ENCODE results near the gene RAB41. TPM values are rescaled to one million over a fixed set of nuclear protein-coding genes. Genes with fewer than 3 reads are reported as not detected.
"Not testable (repeated sequence)": the region's sequence is repeated elsewhere in the genome, so short reads cannot be mapped to it uniquely, and the experiment has no call there.

RAB41 gene
- polyA plus RNA-seq, 2 donors = not detected

GRCh38 chrX:70254909-70255308 lies 27.1 kb upstream of the RAB41 start:
- no peak overlapping the region for H3K4me3 ChIP-seq (ENCODE audit: low read depth in 1 of 2, low read length in 2 of 2)
- no peaks in the 10 kb centered on the region for H3K27me3 ChIP-seq (ENCODE audit: control insufficient read depth in 1 of 2, insufficient read depth in 2 of 2, low read length in 2 of 2)
- 82 to 85% methylated on average over 3 of the region's 3 CpGs for WGBS, 2 donors
- H3K27ac ChIP-seq (ENCODE audit: low read depth in 2 of 2, low read length in 1 of 2) = peak overlapping the region in 1 of 2 donors; percentile 42
- no peaks in the 10 kb centered on the region for H3K36me3 ChIP-seq (ENCODE audit: control insufficient read depth in 2 of 2, insufficient read depth in 2 of 2, low read length in 1 of 2)
- H3K9me3 ChIP-seq (ENCODE audit: control insufficient read depth in 2 of 2, insufficient read depth in 1 of 2, low read depth in 1 of 2, low read length in 1 of 2) = no peaks in the 10 kb centered on the region
- no peaks in the 10 kb centered on the region for H3K4me1 ChIP-seq (ENCODE audit: control insufficient read depth in 2 of 2, insufficient read depth in 2 of 2, low read length in 1 of 2)

GRCh38 chrX:70255452-70255851 lies 26.5 kb upstream of the RAB41 start:
- H3K9me3 ChIP-seq (ENCODE audit: control insufficient read depth in 2 of 2, insufficient read depth in 1 of 2, low read depth in 1 of 2, low read length in 1 of 2) = no peaks in the 10 kb centered on the region
- H3K36me3 ChIP-seq (ENCODE audit: control insufficient read depth in 2 of 2, insufficient read depth in 2 of 2, low read length in 1 of 2) = no peaks in the 10 kb centered on the region
- no peak overlapping the region for H3K4me3 ChIP-seq (ENCODE audit: low read depth in 1 of 2, low read length in 2 of 2)
- 71 to 78% methylated on average over 2 of the region's 2 CpGs for WGBS, 2 donors
- H3K4me1 ChIP-seq (ENCODE audit: control insufficient read depth in 2 of 2, insufficient read depth in 2 of 2, low read length in 1 of 2) = no peaks in the 10 kb centered on the region
- H3K27ac ChIP-seq (ENCODE audit: low read depth in 2 of 2, low read length in 1 of 2) = no peak overlapping the region
- H3K27me3 ChIP-seq (ENCODE audit: control insufficient read depth in 1 of 2, insufficient read depth in 2 of 2, low read length in 2 of 2) = no peaks in the 10 kb centered on the region

DNA sequence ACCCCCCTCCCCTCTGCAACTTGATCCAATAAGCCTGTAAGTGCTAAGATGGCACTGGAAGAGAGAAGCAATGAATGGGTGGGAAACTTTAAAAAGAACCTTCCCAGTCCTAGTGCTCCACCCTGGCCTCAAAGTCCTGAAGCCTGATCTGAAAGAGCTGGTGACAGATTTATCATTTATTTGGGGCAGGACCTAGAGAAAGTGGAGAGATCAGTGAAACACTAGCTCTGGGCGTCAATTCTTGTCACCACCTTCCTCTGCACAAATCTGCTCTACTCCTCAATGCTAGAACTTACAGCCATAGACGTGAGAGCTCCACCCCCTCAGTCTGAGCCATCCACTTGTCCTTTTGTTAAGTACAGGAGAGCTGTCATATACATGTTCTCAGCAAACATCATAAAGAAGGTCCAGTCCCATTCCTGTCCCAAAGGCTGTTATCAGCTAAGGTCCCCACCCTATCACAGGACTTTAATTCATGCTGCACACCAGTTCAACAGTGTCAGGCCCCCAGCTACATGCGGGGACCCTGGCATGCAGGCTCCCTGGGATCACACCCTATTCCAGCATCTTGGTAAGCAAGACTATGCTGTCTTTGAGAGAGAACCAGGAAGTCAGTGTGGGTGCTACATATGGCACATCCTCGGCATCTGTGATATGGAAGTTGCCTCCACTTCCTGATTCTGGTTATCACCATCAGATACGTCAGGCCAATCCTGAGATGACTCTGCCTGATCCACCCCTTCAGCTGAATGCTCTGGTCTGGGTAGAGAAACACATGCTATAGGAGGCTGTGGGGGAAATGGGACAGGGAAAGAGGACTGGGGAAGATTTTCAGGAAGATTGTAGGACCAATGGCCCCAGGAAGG lies 24.3 kb upstream of the RAB41 start:
- Histone ChIP-seq H3K36me3 (ENCODE audit: control insufficient read depth in 2 of 2, insufficient read depth in 2 of 2, low read length in 1 of 2) (no peaks in the 10 kb centered on the region), H3K27me3 (ENCODE audit: control insufficient read depth in 1 of 2, insufficient read depth in 2 of 2, low read length in 2 of 2) (no peaks in the 10 kb centered on the region), H3K9me3 (ENCODE audit: control insufficient read depth in 2 of 2, insufficient read depth in 1 of 2, low read depth in 1 of 2, low read length in 1 of 2) (no peaks in the 10 kb centered on the region), H3K27ac (ENCODE audit: low read depth in 2 of 2, low read length in 1 of 2) (no peak overlapping the region), H3K4me3 (ENCODE audit: low read depth in 1 of 2, low read length in 2 of 2) (no peak overlapping the region), H3K4me1 (ENCODE audit: control insufficient read depth in 2 of 2, insufficient read depth in 2 of 2, low read length in 1 of 2) (no peaks in the 10 kb centered on the region)
- WGBS, 2 donors = 71 to 89% methylated on average over 5 of the region's 5 CpGs

DNA sequence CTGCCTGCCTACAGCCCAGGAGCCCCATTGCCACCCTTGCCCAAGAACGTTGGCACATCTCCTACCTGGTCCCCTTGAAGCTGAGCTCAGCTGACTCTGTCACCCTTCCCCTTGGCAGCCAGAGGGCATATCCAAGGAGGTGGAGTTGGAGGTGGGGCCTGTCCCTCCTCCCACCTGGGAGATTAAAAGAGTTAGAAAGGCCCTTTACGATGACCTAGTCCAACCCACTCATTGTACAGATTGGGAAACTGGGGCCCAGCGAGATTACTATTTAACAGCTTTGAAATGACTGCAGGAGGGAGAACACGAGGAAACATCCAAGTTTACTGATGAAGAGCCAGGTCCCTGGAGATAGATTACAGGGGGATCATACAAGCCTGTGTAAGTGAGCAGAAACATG lies 21.9 kb upstream of the RAB41 start, which contains the start of gene P2RY4:
Gene P2RY4, minus strand, starts transcription at position 101 of the 400 bp plus-strand sequence. CDS start 580 bp downstream, outside the sequence.
- H3K9me3 ChIP-seq (ENCODE audit: control insufficient read depth in 2 of 2, insufficient read depth in 1 of 2, low read depth in 1 of 2, low read length in 1 of 2) = no peaks in the 10 kb centered on the region
- H3K36me3 ChIP-seq (ENCODE audit: control insufficient read depth in 2 of 2, insufficient read depth in 2 of 2, low read length in 1 of 2) = no peaks in the 10 kb centered on the region
- no peak within 1 kb of the TSS for H3K27ac ChIP-seq (ENCODE audit: low read depth in 2 of 2, low read length in 1 of 2)
- 65 to 88% methylated on average over 4 of the region's 4 CpGs for WGBS, 2 donors
- no peak within 1 kb of the TSS for H3K4me3 ChIP-seq (ENCODE audit: low read depth in 1 of 2, low read length in 2 of 2)
- H3K4me1 ChIP-seq (ENCODE audit: control insufficient read depth in 2 of 2, insufficient read depth in 2 of 2, low read length in 1 of 2) = no peaks in the 10 kb centered on the region
- no peaks in the 10 kb centered on the region for H3K27me3 ChIP-seq (ENCODE audit: control insufficient read depth in 1 of 2, insufficient read depth in 2 of 2, low read length in 2 of 2)

- Histone ChIP-seq H3K27me3 (ENCODE audit: control insufficient read depth in 1 of 2, insufficient read depth in 2 of 2, low read length in 2 of 2) (no peaks in the 10 kb centered on the region), H3K9me3 (ENCODE audit: control insufficient read depth in 2 of 2, insufficient read depth in 1 of 2, low read depth in 1 of 2, low read length in 1 of 2) (no peaks in the 10 kb centered on the region), H3K36me3 (ENCODE audit: control insufficient read depth in 2 of 2, insufficient read depth in 2 of 2, low read length in 1 of 2) (no peaks in the 10 kb centered on the region), H3K27ac (ENCODE audit: low read depth in 2 of 2, low read length in 1 of 2) (no peak overlapping the region), H3K4me1 (ENCODE audit: control insufficient read depth in 2 of 2, insufficient read depth in 2 of 2, low read length in 1 of 2) (no peaks in the 10 kb centered on the region), H3K4me3 (ENCODE audit: low read depth in 1 of 2, low read length in 2 of 2) (no peak overlapping the region)
- 16 to 17% methylated on average over 7 of the region's 7 CpGs for WGBS, 2 donors
Measured at GRCh38 chrX:70262952-70263567, 18.9 kb upstream of the RAB41 start.

- no peak overlapping the region for H3K4me3 ChIP-seq (ENCODE audit: low read depth in 1 of 2, low read length in 2 of 2)
- H3K36me3 ChIP-seq (ENCODE audit: control insufficient read depth in 2 of 2, insufficient read depth in 2 of 2, low read length in 1 of 2) = no peaks in the 10 kb centered on the region
- H3K27me3 ChIP-seq (ENCODE audit: control insufficient read depth in 1 of 2, insufficient read depth in 2 of 2, low read length in 2 of 2) = no peaks in the 10 kb centered on the region
- WGBS, 2 donors = 56 to 59% methylated on average over 3 of the region's 3 CpGs
- H3K4me1 ChIP-seq (ENCODE audit: control insufficient read depth in 2 of 2, insufficient read depth in 2 of 2, low read length in 1 of 2) = no peaks in the 10 kb centered on the region
- H3K27ac ChIP-seq (ENCODE audit: low read depth in 2 of 2, low read length in 1 of 2) = no peak overlapping the region
- no peaks in the 10 kb centered on the region for H3K9me3 ChIP-seq (ENCODE audit: control insufficient read depth in 2 of 2, insufficient read depth in 1 of 2, low read depth in 1 of 2, low read length in 1 of 2)
Measured at GRCh38 chrX:70264784-70265183, 17.2 kb upstream of the RAB41 start.

- Histone ChIP-seq H3K4me3 (ENCODE audit: low read depth in 1 of 2, low read length in 2 of 2) (no peak within 1 kb of the TSS), H3K27ac (ENCODE audit: low read depth in 2 of 2, low read length in 1 of 2) (no peak within 1 kb of the TSS), H3K27me3 (ENCODE audit: control insufficient read depth in 1 of 2, insufficient read depth in 2 of 2, low read length in 2 of 2) (no peaks in the 10 kb centered on the region), H3K9me3 (ENCODE audit: control insufficient read depth in 2 of 2, insufficient read depth in 1 of 2, low read depth in 1 of 2, low read length in 1 of 2) (no peaks in the 10 kb centered on the region), H3K4me1 (ENCODE audit: control insufficient read depth in 2 of 2, insufficient read depth in 2 of 2, low read length in 1 of 2) (no peaks in the 10 kb centered on the region), H3K36me3 (ENCODE audit: control insufficient read depth in 2 of 2, insufficient read depth in 2 of 2, low read length in 1 of 2) (no peaks in the 10 kb centered on the region)
Measured at GRCh38 chrX:70268034-70268433, 13.9 kb upstream of the RAB41 start, which contains the start of gene ARR3. Gene ARR3, plus strand, starts transcription at chrX:70268334. Its CDS starts 1,052 bp downstream, at chrX:70269386.

GRCh38 chrX:70274029-70274428 lies 7.9 kb upstream of the RAB41 start:
- not testable (repeated sequence) for H3K4me3 ChIP-seq (ENCODE audit: low read depth in 1 of 2, low read length in 2 of 2); H3K9me3 ChIP-seq (ENCODE audit: control insufficient read depth in 2 of 2, insufficient read depth in 1 of 2, low read depth in 1 of 2, low read length in 1 of 2); H3K4me1 ChIP-seq (ENCODE audit: control insufficient read depth in 2 of 2, insufficient read depth in 2 of 2, low read length in 1 of 2); H3K27me3 ChIP-seq (ENCODE audit: control insufficient read depth in 1 of 2, insufficient read depth in 2 of 2, low read length in 2 of 2); H3K27ac ChIP-seq (ENCODE audit: low read depth in 2 of 2, low read length in 1 of 2); H3K36me3 ChIP-seq (ENCODE audit: control insufficient read depth in 2 of 2, insufficient read depth in 2 of 2, low read length in 1 of 2)
- WGBS, 2 donors = 84% methylated on average over 7 of the region's 7 CpGs

- Histone ChIP-seq H3K9me3 (ENCODE audit: control insufficient read depth in 2 of 2, insufficient read depth in 1 of 2, low read depth in 1 of 2, low read length in 1 of 2) (no peaks in the 10 kb centered on the region), H3K4me1 (ENCODE audit: control insufficient read depth in 2 of 2, insufficient read depth in 2 of 2, low read length in 1 of 2) (no peaks in the 10 kb centered on the region), H3K27ac (ENCODE audit: low read depth in 2 of 2, low read length in 1 of 2) (no peak overlapping the region), H3K27me3 (ENCODE audit: control insufficient read depth in 1 of 2, insufficient read depth in 2 of 2, low read length in 2 of 2) (no peaks in the 10 kb centered on the region), H3K36me3 (ENCODE audit: control insufficient read depth in 2 of 2, insufficient read depth in 2 of 2, low read length in 1 of 2) (no peaks in the 10 kb centered on the region), H3K4me3 (ENCODE audit: low read depth in 1 of 2, low read length in 2 of 2) (no peak overlapping the region)
- 88 to 95% methylated on average over 3 of the region's 3 CpGs for whole genome bisulfite sequencing, 2 donors
Measured at GRCh38 chrX:70279081-70279480, 2.9 kb upstream of the RAB41 start.
